Measurements from ENCODE around the gene PTGS2. TPM values are rescaled to one million over a fixed set of nuclear protein-coding genes. Genes with fewer than 3 reads are reported as not detected.
A peak's percentile ranks its signal among the peaks of the same experiment; 100 is the strongest.

The PTGS2 gene
- total RNA-seq, 2 donors from 2014 or later = 12.7 to 16.9 TPM

GRCh38 chr1:186681121-186681520 is 898 bp upstream of the PTGS2 start:
- Histone ChIP-seq H3K4me3 (peak overlapping the region; percentile 77), H3K27me3 (replicated peaks; ENCODE audit: insufficient read depth) (no peaks in the 10 kb centered on the region), H3K27ac (peak overlapping the region; percentile 63 to 81), H3K9me3 (no peaks in the 10 kb centered on the region), H3K36me3 (peaks cover 5% of the 10 kb centered on the region), H3K4me1 (ENCODE audit: control insufficient read depth in 1 of 2, low read depth in 2 of 2) (peaks cover 0 to 17% of the 10 kb centered on the region in 2 donors)
- DNase-seq (ENCODE audit: low spot score) = no peak
- no peak for TF ChIP-seq CTCF (IDR thresholded peaks at IDR 0.05)
- ATAC-seq (ENCODE audit: insufficient number of reproducible peaks, low FRiP score, low read depth) = no peak

DNA sequence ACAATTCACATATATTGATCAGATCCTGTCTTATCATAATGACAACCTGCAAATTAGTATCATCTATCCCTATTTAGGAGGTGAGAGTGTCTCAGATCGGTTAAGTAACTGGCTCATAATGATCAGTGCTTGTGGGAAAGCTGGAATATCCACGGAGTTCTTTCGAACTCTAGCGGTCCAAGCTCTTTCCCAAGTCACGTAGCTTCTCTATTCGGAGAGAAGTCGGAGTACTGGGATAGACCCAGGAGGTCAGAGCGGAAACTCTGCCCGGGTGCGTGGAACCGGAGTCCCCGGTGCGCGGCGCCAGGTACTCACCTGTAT is 339 bp downstream of the PTGS2 start:
- Histone ChIP-seq H3K4me1 (ENCODE audit: control insufficient read depth in 1 of 2, low read depth in 2 of 2) (peaks cover 0 to 17% of the 10 kb centered on the region in 2 donors), H3K36me3 (peaks cover 8% of the 10 kb centered on the region), H3K4me3 (peak overlapping the region; percentile 77), H3K27ac (peak overlapping the region; percentile 55 to 81), H3K27me3 (replicated peaks; ENCODE audit: insufficient read depth) (no peaks in the 10 kb centered on the region), H3K9me3 (no peaks in the 10 kb centered on the region)
- DNase-seq (ENCODE audit: low spot score) (no peak), ATAC-seq (ENCODE audit: insufficient number of reproducible peaks, low FRiP score, low read depth) (peak; percentile 19)
- no peak for TF ChIP-seq CTCF (IDR thresholded peaks at IDR 0.05)

- H3K27ac ChIP-seq = no peak overlapping the region
- H3K4me1 ChIP-seq (ENCODE audit: control insufficient read depth in 1 of 2, low read depth in 2 of 2) = peaks cover 0 to 17% of the 10 kb centered on the region in 2 donors
These were observed 2.1 kb downstream of the PTGS2 start for GRCh38 chr1:186678155-186678554.

GRCh38 chr1:186672596-186672995 is 7.6 kb downstream of the PTGS2 start:
- Histone ChIP-seq H3K9me3 (no peaks in the 10 kb centered on the region), H3K4me3 (no peak overlapping the region), H3K4me1 (ENCODE audit: control insufficient read depth in 1 of 2, low read depth in 2 of 2) (no peaks in the 10 kb centered on the region), H3K27me3 (replicated peaks; ENCODE audit: insufficient read depth) (no peaks in the 10 kb centered on the region), H3K36me3 (peaks cover 8% of the 10 kb centered on the region), H3K27ac (no peak overlapping the region)
- DNase-seq (ENCODE audit: low spot score) (no peak), ATAC-seq (ENCODE audit: insufficient number of reproducible peaks, low FRiP score, low read depth) (no peak)
- TF ChIP-seq CTCF (IDR thresholded peaks at IDR 0.05) = no peak

More at GRCh38 chr1:186678155-186678554, 2.1 kb downstream of the PTGS2 start:
- ATAC-seq (ENCODE audit: insufficient number of reproducible peaks, low FRiP score, low read depth) = no peak
- H3K36me3 ChIP-seq = peaks cover 8% of the 10 kb centered on the region
- no peaks in the 10 kb centered on the region for H3K27me3 ChIP-seq (replicated peaks; ENCODE audit: insufficient read depth)
- H3K9me3 ChIP-seq = no peaks in the 10 kb centered on the region
- TF ChIP-seq CTCF (IDR thresholded peaks at IDR 0.05) = no peak
- H3K4me3 ChIP-seq = no peak overlapping the region
- no peak for DNase-seq (ENCODE audit: low spot score)

GRCh38 chr1:186672131-186672530 is 8.1 kb downstream of the PTGS2 start:
- Histone ChIP-seq H3K9me3 (no peaks in the 10 kb centered on the region), H3K27ac (no peak overlapping the region), H3K36me3 (peaks cover 3% of the 10 kb centered on the region), H3K4me1 (ENCODE audit: control insufficient read depth in 1 of 2, low read depth in 2 of 2) (no peaks in the 10 kb centered on the region), H3K27me3 (replicated peaks; ENCODE audit: insufficient read depth) (no peaks in the 10 kb centered on the region), H3K4me3 (no peak overlapping the region)
- TF ChIP-seq CTCF (IDR thresholded peaks at IDR 0.05) = no peak
- ATAC-seq (ENCODE audit: insufficient number of reproducible peaks, low FRiP score, low read depth) (no peak), DNase-seq (ENCODE audit: low spot score) (no peak)

Data from thoracic aorta (tissue), 2 donors.